Measurements from ENCODE around the gene FUT8. TPM values are rescaled to one million over a fixed set of nuclear protein-coding genes. Genes with fewer than 3 reads are reported as not detected.

FUT8 gene
- polyA plus RNA-seq, 1 of the 3 experiments (the other 2 are of a cell fraction), result 31.7 TPM

DNA sequence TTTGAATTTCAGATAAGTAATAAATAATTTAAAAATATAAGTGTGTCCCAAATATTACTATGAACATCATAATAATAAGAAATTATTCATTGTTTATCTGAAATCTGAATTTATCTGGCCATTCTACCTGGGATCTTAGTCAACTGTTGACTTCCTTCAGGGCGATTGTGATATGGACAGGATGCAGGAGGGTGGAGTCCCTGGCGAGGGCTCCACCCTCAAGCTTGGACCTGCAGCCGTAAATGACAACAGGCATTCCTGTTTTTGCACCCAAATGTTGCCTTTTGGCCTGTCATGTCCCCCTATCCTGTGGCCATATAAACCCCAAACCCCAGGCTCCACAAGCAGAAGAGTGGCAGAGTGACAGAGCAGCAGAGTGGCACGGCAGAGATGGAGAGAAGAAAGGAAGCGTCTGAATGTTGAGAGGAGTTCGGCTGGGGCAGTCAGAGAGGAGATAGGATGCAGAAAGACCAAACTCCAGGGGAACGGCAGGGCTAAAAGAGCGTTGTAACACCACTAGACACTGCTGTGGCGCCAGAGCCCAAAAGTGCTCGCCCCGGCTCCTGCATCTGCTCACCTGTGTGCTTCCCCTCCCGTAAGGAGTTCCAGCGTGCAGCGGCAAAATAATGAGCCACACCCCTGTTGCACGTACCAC lies 39.4 kb upstream of the FUT8 start:
- POLR2A ChIA-PET, result no interaction called here
- CTCF ChIA-PET, result no interaction called here
- no peak for DNase-seq
- Histone ChIP-seq H3K4me3 (ENCODE audit: low read depth in 2 of 2, low read length in 1 of 2) (no peak overlapping the region), H2AFZ (ENCODE audit: low read depth) (no peak overlapping the region), H3F3A (replicated peaks; ENCODE audit: insufficient read depth) (no peaks in the 10 kb centered on the region), H3K9me3 (no peaks in the 10 kb centered on the region), H3K4me2 (no peak overlapping the region), H3K9ac (no peak overlapping the region), H3K27me3 (ENCODE audit: insufficient read depth) (no peaks in the 10 kb centered on the region), H3K4me1 (ENCODE audit: control insufficient read depth in 1 of 2, insufficient read depth in 2 of 2, low read depth in 1 of 2, low read length in 1 of 2) (no peaks in the 10 kb centered on the region; a peak in 1 of 4 replicates), H3K9me2 (no peaks in the 10 kb centered on the region), H3K79me2 (ENCODE audit: insufficient read depth) (no peaks in the 10 kb centered on the region), H4K20me1 (ENCODE audit: insufficient read depth) (no peaks in the 10 kb centered on the region), H3K36me3 (replicated peaks in 1 of 2; ENCODE audit: control insufficient read depth in 1 of 2, insufficient read depth in 2 of 2, low read length in 1 of 2) (no peaks in the 10 kb centered on the region), H3K27ac (ENCODE audit: low read depth in 2 of 2, low read length in 1 of 2) (no peak overlapping the region)
- TF ChIP-seq, protein P1, sequence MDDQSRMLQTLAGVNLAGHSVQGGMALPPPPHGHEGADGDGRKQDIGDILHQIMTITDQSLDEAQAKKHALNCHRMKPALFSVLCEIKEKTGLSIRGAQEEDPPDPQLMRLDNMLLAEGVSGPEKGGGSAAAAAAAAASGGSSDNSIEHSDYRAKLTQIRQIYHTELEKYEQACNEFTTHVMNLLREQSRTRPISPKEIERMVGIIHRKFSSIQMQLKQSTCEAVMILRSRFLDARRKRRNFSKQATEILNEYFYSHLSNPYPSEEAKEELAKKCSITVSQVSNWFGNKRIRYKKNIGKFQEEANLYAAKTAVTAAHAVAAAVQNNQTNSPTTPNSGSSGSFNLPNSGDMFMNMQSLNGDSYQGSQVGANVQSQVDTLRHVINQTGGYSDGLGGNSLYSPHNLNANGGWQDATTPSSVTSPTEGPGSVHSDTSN (IDR thresholded peaks at IDR 0.05), result no peak
- TF ChIP-seq MXI1 (IDR thresholded peaks at IDR 0.05; ENCODE audit: low read depth, low read length), result no peak
- TF ChIP-seq, protein P2, sequence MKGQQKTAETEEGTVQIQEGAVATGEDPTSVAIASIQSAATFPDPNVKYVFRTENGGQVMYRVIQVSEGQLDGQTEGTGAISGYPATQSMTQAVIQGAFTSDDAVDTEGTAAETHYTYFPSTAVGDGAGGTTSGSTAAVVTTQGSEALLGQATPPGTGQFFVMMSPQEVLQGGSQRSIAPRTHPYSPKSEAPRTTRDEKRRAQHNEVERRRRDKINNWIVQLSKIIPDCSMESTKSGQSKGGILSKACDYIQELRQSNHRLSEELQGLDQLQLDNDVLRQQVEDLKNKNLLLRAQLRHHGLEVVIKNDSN (IDR thresholded peaks at IDR 0.05; ENCODE audit: borderline replicate concordance, low read depth), result no peak
- TF ChIP-seq SMC3 (IDR thresholded peaks at IDR 0.05; ENCODE audit: low read depth, low read length), result no peak
- TF ChIP-seq, protein P3, sequence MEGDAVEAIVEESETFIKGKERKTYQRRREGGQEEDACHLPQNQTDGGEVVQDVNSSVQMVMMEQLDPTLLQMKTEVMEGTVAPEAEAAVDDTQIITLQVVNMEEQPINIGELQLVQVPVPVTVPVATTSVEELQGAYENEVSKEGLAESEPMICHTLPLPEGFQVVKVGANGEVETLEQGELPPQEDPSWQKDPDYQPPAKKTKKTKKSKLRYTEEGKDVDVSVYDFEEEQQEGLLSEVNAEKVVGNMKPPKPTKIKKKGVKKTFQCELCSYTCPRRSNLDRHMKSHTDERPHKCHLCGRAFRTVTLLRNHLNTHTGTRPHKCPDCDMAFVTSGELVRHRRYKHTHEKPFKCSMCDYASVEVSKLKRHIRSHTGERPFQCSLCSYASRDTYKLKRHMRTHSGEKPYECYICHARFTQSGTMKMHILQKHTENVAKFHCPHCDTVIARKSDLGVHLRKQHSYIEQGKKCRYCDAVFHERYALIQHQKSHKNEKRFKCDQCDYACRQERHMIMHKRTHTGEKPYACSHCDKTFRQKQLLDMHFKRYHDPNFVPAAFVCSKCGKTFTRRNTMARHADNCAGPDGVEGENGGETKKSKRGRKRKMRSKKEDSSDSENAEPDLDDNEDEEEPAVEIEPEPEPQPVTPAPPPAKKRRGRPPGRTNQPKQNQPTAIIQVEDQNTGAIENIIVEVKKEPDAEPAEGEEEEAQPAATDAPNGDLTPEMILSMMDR (IDR thresholded peaks at IDR 0.05), result no peak
- TF ChIP-seq FOSL2 (IDR thresholded peaks at IDR 0.05; ENCODE audit: borderline replicate concordance, low read depth), result no peak
- TF ChIP-seq, protein P4, sequence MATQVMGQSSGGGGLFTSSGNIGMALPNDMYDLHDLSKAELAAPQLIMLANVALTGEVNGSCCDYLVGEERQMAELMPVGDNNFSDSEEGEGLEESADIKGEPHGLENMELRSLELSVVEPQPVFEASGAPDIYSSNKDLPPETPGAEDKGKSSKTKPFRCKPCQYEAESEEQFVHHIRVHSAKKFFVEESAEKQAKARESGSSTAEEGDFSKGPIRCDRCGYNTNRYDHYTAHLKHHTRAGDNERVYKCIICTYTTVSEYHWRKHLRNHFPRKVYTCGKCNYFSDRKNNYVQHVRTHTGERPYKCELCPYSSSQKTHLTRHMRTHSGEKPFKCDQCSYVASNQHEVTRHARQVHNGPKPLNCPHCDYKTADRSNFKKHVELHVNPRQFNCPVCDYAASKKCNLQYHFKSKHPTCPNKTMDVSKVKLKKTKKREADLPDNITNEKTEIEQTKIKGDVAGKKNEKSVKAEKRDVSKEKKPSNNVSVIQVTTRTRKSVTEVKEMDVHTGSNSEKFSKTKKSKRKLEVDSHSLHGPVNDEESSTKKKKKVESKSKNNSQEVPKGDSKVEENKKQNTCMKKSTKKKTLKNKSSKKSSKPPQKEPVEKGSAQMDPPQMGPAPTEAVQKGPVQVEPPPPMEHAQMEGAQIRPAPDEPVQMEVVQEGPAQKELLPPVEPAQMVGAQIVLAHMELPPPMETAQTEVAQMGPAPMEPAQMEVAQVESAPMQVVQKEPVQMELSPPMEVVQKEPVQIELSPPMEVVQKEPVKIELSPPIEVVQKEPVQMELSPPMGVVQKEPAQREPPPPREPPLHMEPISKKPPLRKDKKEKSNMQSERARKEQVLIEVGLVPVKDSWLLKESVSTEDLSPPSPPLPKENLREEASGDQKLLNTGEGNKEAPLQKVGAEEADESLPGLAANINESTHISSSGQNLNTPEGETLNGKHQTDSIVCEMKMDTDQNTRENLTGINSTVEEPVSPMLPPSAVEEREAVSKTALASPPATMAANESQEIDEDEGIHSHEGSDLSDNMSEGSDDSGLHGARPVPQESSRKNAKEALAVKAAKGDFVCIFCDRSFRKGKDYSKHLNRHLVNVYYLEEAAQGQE (IDR thresholded peaks at IDR 0.05; ENCODE audit: low read depth, low read length), result no peak
- no peak for TF ChIP-seq NRF1 (IDR thresholded peaks at IDR 0.05; ENCODE audit: low read depth, low read length)
- no peak for TF ChIP-seq ELF1 (IDR thresholded peaks at IDR 0.05)
- no peak for TF ChIP-seq RCOR1 (IDR thresholded peaks at IDR 0.05; ENCODE audit: low read length)
- TF ChIP-seq RXRA (IDR thresholded peaks at IDR 0.05; ENCODE audit: borderline replicate concordance, low read depth), result no peak
- TF ChIP-seq, protein P5, sequence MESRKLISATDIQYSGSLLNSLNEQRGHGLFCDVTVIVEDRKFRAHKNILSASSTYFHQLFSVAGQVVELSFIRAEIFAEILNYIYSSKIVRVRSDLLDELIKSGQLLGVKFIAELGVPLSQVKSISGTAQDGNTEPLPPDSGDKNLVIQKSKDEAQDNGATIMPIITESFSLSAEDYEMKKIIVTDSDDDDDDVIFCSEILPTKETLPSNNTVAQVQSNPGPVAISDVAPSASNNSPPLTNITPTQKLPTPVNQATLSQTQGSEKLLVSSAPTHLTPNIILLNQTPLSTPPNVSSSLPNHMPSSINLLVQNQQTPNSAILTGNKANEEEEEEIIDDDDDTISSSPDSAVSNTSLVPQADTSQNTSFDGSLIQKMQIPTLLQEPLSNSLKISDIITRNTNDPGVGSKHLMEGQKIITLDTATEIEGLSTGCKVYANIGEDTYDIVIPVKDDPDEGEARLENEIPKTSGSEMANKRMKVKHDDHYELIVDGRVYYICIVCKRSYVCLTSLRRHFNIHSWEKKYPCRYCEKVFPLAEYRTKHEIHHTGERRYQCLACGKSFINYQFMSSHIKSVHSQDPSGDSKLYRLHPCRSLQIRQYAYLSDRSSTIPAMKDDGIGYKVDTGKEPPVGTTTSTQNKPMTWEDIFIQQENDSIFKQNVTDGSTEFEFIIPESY (IDR thresholded peaks at IDR 0.05; ENCODE audit: borderline replicate concordance, low read depth), result no peak
- no peak for TF ChIP-seq MEF2A (IDR thresholded peaks at IDR 0.05; ENCODE audit: borderline replicate concordance, low read depth)
- TF ChIP-seq EP300 (IDR thresholded peaks at IDR 0.05; ENCODE audit: borderline replicate concordance in 1 of 2, low read depth in 1 of 2, low read length in 1 of 2), result no peak
- TF ChIP-seq TCF12 (IDR thresholded peaks at IDR 0.05), result no peak
- no peak for TF ChIP-seq JUND (IDR thresholded peaks at IDR 0.05)
- TF ChIP-seq GABPA (IDR thresholded peaks at IDR 0.05; ENCODE audit: low read depth), result no peak
- 92% methylated on average over 15 of the region's 15 CpGs for WGBS (ENCODE audit: low lambda C conversion rate)
